Adrenal gland (tissue), 12 donors: ENCODE measurements around the gene BCAP29. TPM values are rescaled to one million over a fixed set of nuclear protein-coding genes. Genes with fewer than 3 reads are reported as not detected.
"Not testable (repeated sequence)": the region's sequence is repeated elsewhere in the genome, so short reads cannot be mapped to it uniquely, and the experiment has no call there.

ENCODE experiments used
- DNase-seq, 7 donors: peaks; one replicate each; pipeline ENCODE4 v3.0.0-alpha.2; 2019 to 2020
- H3K27ac ChIP-seq, 5 donors: fragments of 200-600 bp; sonication (generic) in 4 of 5; 1 replicate in 3 of 5; 2 replicates in 2 of 5; pipeline versions ENCODE4 v1.5.1 to v1.8.0; 2016 to 2020; ENCODE audit warnings: mild to moderate bottlenecking in 1 of 5
- H3K27me3 ChIP-seq: fragments of 200-600 bp; 2 replicates; pipeline ENCODE4 v1.8.0; 2021
- H3K36me3 ChIP-seq, 2 donors: fragments of 200-600 bp; replicated peaks in 1 of 2; 1 replicate in 1 of 2; 2 replicates in 1 of 2; pipeline versions ENCODE4 v1.5.1 to v1.8.0; 2018 to 2022
- H3K4me1 ChIP-seq, 2 donors: fragments of 200-600 bp; replicated peaks in 1 of 2; 1 replicate in 1 of 2; 2 replicates in 1 of 2; pipeline versions ENCODE4 v1.5.1 to v1.8.0; 2018 to 2021
- H3K4me3 ChIP-seq, 4 donors: fragments of 200-600 bp; sonication (generic) in 3 of 4; one replicate each; pipeline ENCODE4 v1.5.1; 2016 to 2018
- H3K9me3 ChIP-seq, 3 donors: fragments of 200-600 bp; sonication (generic) in 1 of 3; replicated peaks in 1 of 3; 1 replicate in 2 of 3; 2 replicates in 1 of 3; pipeline versions ENCODE4 v1.5.1 to v1.8.0; 2016 to 2021
- POLR2A ChIP-seq, 2 donors: fragments of 450-650 bp; IDR thresholded peaks; one replicate each; pipeline ENCODE4 v1.6.1; 2017; ENCODE audit warnings: antibody characterized with exemption in 2 of 2, mild to moderate bottlenecking in 2 of 2, moderate library complexity in 1 of 2
- WGBS, 4 donors: extraction: QIAGEN DNeasy Blood & Tissue Kit in 2 of 4; methylation state at CpG; one replicate each; pipeline versions ENCODE4 v1.1.5 to v1.1.7; 2013 to 2017; 5-methylcytosine and 5-hydroxymethylcytosine counted together
- intact Hi-C, 2 donors: fragments of 100-400 bp; cut with DNase I; formaldehyde crosslinking; loops; one replicate each; pipeline versions ENCODE4 v1.14.1 to v1.15.0; 2022 to 2023
- polyA plus RNA-seq, 3 donors: library from polyadenylated mRNA; stranded (reverse); fragments of 200-250 nt in 2 of 3; fragments of 350-450 nt in 1 of 3; fragmentation: Illumina TruSeq in 1 of 3; extraction: RNeasy Lipid Tissue Mini Kit (QIAGEN cat#74804) in 1 of 3; gene quantifications; one replicate each; pipeline ENCODE4 v1.2.3, GENCODE V29; 2013 to 2014
- total RNA-seq, 9 donors: library from RNA; depleted of rRNA in 4 of 9; stranded (reverse); fragments of >200 nt in 4 of 9; fragments of 120-200 nt in 1 of 9; fragmentation: NEBNext Ultra II Directional in 1 of 9; extraction: Animal tissue kit (Norgen Biotek cat#: 25700) in 1 of 9; gene quantifications; one replicate each; pipeline versions ENCODE4 v1.1.0 to v1.2.4, GENCODE V29; 2013 to 2023
- TF ChIP-seq, protein P1 (sequence below), 6 experiments: fragments of 450-650 bp in 4 of 6; fragments of 200-600 bp in 2 of 6; sonication (generic) in 1 of 6; IDR thresholded peaks; 1 replicate in 5 of 6; 2 replicates in 1 of 6; pipeline versions ENCODE4 v1.5.1 to v1.8.0; 2016 to 2021; ENCODE audit warnings: antibody characterized with exemption in 6 of 6, mild to moderate bottlenecking in 2 of 6, moderate library complexity in 1 of 6
- donor health status: healthy with polysubstance abuse.
- donor health status: Bipolar disorder and iron deficiency.
- donor health status: DM: yes; HTN: yes; CAD: no.
- donor health status: DM: no; HTN: no; CAD: no.
- donor health status: DM: no; HTN: no; CAD: no.
- donor health status: DM: yes; HTN: yes; CAD: no.

The BCAP29 gene
- total and polyA plus RNA-seq, 12 donors: 35.0 to 158 (median 51.0) TPM

DNA sequence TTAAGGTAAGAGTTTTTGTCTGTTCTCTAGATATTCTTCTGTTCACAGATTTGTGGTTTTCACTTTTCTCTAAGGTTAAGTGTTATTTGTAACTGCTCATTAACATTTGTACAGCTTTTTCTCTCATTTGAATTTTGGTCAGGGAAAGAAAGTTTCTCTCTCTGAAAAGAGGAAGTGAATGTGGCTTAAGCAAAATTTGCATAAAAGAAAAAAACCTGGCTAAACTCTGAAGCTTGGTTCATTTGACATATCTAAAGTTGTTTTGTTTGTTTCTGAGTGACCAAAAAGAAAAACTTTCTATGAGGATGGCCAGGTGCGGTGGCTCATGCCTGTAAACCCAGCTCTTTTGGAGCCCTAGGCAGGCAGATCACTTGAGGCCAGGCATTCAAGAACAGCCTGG lies 58.5 kb downstream of the BCAP29 start:
- Histone ChIP-seq H3K27me3 (no peaks in the 10 kb centered on the region), H3K36me3 (no peaks in the 10 kb centered on the region), H3K9me3 (no peaks in the 10 kb centered on the region), H3K4me3 (no peak overlapping the region), H3K27ac (no peak overlapping the region), H3K4me1 (peaks cover 0 to under 1% of the 10 kb centered on the region in 2 donors)
- 57 to 89% (median 75%) methylated on average over 1 of the region's 1 CpG for WGBS, 4 donors
- TF ChIP-seq, protein P1, sequence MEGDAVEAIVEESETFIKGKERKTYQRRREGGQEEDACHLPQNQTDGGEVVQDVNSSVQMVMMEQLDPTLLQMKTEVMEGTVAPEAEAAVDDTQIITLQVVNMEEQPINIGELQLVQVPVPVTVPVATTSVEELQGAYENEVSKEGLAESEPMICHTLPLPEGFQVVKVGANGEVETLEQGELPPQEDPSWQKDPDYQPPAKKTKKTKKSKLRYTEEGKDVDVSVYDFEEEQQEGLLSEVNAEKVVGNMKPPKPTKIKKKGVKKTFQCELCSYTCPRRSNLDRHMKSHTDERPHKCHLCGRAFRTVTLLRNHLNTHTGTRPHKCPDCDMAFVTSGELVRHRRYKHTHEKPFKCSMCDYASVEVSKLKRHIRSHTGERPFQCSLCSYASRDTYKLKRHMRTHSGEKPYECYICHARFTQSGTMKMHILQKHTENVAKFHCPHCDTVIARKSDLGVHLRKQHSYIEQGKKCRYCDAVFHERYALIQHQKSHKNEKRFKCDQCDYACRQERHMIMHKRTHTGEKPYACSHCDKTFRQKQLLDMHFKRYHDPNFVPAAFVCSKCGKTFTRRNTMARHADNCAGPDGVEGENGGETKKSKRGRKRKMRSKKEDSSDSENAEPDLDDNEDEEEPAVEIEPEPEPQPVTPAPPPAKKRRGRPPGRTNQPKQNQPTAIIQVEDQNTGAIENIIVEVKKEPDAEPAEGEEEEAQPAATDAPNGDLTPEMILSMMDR (IDR thresholded peaks at IDR 0.05): no peak
- TF ChIP-seq POLR2A (IDR thresholded peaks at IDR 0.05): no peak
- no peak for DNase-seq
- intact Hi-C loops: no loop called here

DNA sequence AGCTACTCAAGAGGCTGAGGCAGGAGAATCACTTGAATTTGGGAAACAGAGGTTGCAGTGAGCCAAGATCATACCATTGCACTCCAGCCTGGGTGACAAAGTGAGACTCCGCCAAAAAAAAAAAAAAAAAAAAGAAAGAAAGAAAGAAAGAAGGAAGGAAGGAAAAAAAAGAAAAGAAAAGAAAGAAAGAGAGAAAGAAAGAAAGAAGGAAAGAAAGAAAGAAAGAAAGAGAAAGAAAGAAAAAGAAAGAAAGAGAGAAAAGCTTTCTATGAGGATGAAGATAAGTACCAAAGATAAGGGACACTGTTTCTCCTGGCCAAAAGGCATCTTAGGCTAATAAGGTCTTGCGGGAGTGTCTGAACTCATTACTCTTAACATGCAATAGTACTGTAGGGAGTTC lies 59.0 kb downstream of the BCAP29 start:
- DNase-seq, H3K27ac ChIP-seq, H3K36me3 ChIP-seq, intact Hi-C loops, H3K4me1 ChIP-seq, H3K27me3 ChIP-seq, H3K4me3 ChIP-seq, H3K9me3 ChIP-seq: not testable (repeated sequence)
- WGBS, 4 donors: 85 to 91% (median 87%) methylated on average over 2 of the region's 2 CpGs

DNA sequence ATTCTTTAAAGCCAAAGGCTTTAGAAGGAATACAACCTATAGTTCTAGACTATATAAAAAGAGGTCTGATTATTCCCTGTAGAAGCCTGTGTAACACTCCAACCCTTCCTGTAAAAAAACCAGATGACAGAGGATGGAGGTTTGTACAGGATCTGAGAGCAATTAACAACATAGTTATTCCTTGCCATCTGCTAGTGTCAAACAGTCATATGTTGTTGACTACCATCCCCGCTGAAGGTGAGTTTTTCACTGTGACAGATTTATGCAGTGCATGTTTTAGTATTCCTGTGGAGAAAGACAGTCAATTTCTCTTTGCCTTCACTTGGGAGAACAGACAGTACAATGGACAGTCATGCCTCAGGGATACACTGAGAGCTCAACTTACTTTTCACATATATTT lies 61.6 kb downstream of the BCAP29 start:
- no peaks in the 10 kb centered on the region for H3K27me3 ChIP-seq
- peaks cover 0 to 13% of the 10 kb centered on the region in 2 donors for H3K4me1 ChIP-seq
- intact Hi-C loops: loop anchor here in 1 of 2 donors (10.0 kb wide), 1 partner anchor 1927 kb away; no protein-coding TSS in a partner anchor
- H3K27ac ChIP-seq: no peak overlapping the region
- no peak overlapping the region for H3K4me3 ChIP-seq
- no peaks in the 10 kb centered on the region for H3K9me3 ChIP-seq
- no peak for DNase-seq
- no peaks in the 10 kb centered on the region for H3K36me3 ChIP-seq
- WGBS, 4 donors: 69 to 83% (median 78%) methylated on average over 1 of the region's 1 CpG
- TF ChIP-seq, protein P1 (IDR thresholded peaks at IDR 0.05): no peak
- no peak for TF ChIP-seq POLR2A (IDR thresholded peaks at IDR 0.05)

DNA sequence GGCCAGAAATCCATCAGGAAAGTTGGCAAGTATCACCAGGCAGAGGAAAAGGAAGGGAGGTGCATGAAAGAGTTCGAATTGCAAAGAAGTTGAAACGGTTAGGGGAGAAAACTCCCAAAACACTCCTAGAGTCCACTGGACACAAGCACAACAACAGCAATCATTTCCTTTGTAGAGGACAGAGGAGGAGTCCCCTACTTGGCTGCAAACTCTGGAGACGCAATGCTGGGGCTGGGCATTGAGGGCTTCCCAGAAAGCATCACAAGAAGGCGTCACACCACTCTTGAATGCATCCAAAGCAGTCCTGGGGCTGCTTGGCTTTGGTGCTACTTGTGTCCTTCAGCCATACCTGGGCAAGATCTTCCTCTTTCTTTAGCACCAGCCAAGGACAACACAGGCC lies 62.5 kb downstream of the BCAP29 start:
- Histone ChIP-seq H3K27me3 (no peaks in the 10 kb centered on the region), H3K4me1 (peaks cover 0 to 13% of the 10 kb centered on the region in 2 donors), H3K36me3 (no peaks in the 10 kb centered on the region), H3K27ac (no peak overlapping the region), H3K4me3 (no peak overlapping the region), H3K9me3 (no peaks in the 10 kb centered on the region)
- intact Hi-C loops: loop anchor here in 1 of 2 donors (10.0 kb wide), 1 partner anchor 1928 kb away; no protein-coding TSS in a partner anchor
- no peak for DNase-seq
- WGBS, 4 donors: 71 to 81% (median 75%) methylated on average over 4 of the region's 4 CpGs
- no peak for TF ChIP-seq POLR2A (IDR thresholded peaks at IDR 0.05)
- TF ChIP-seq, protein P1 (IDR thresholded peaks at IDR 0.05): no peak

DNA sequence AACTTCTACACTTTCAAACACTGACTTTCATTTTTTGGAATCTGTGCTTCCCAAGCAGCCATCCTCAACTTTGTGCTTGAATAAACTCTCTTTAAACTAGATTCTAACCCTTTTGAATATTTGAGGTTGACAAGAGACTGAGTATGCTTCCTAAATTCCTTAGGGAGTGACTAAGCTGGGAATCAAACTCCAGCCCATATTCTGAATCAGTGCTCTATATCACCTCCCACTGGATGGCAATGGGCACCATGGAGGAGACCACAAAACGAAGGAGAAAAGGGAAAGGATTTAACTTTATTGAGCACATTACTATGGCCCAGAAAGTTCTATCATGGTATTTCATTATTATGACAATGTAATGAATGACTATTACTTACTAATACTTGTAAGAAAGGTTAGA lies 63.4 kb downstream of the BCAP29 start:
- no peak for TF ChIP-seq POLR2A (IDR thresholded peaks at IDR 0.05)
- H3K4me1 ChIP-seq: peaks cover 0 to 13% of the 10 kb centered on the region in 2 donors
- no peak for DNase-seq
- intact Hi-C loops: loop anchor here in 1 of 2 donors (10.0 kb wide), 1 partner anchor 1929 kb away; no protein-coding TSS in a partner anchor
- no peaks in the 10 kb centered on the region for H3K9me3 ChIP-seq
- no peak overlapping the region for H3K4me3 ChIP-seq
- no peak overlapping the region for H3K27ac ChIP-seq
- no peaks in the 10 kb centered on the region for H3K27me3 ChIP-seq
- 38 to 61% (median 53%) methylated on average over 1 of the region's 1 CpG for WGBS, 4 donors
- H3K36me3 ChIP-seq: no peaks in the 10 kb centered on the region
